T-cell (primary cell): ENCODE measurements around the gene MEOX2. TPM values are rescaled to one million over a fixed set of nuclear protein-coding genes. Genes with fewer than 3 reads are reported as not detected.

ENCODE experiments used
- ATAC-seq, 4 experiments: fragments of 200-7000 bp in 3 of 4; fragments of 150-1000 bp in 1 of 4; cut with Tn5 transposase; replicated peaks in 1 of 4; 1 replicate in 3 of 4; 2 replicates in 1 of 4; pipeline ENCODE4 v1.10.0; 2021; ENCODE audit warnings: moderate library complexity in 3 of 4, mild to moderate bottlenecking in 2 of 4, moderate number of reproducible peaks in 1 of 4
- CTCF ChIA-PET, 2 donors: fragments of 300-600 bp; sonication (Branson Sonifier 250); formaldehyde crosslinking; loops; one replicate each; lab custom pipeline; 2022; ENCODE audit warnings: antibody characterized with exemption in 2 of 2; lab: Charles Lee
- POLR2A ChIA-PET, 2 donors: fragments of 300-600 bp; sonication (Branson Sonifier 250); formaldehyde crosslinking; loops; one replicate each; lab custom pipeline; 2022; ENCODE audit warnings: antibody characterized with exemption in 2 of 2; lab: Charles Lee
- DNase-seq, 35 experiments: peaks; one replicate each; pipeline versions ENCODE4 v3.0.0 to v3.0.0-alpha.2; 2013 to 2023
- H3K27ac ChIP-seq: one replicate; pipeline ENCODE4 v1.5.1; 2013; ENCODE audit warnings: low read length
- H3K27me3 ChIP-seq, 2 experiments: replicated peaks in 1 of 2; 1 replicate in 1 of 2; 2 replicates in 1 of 2; pipeline versions ENCODE4 v1.6.1 to v1.7.0; 2013; ENCODE audit warnings: low read length in 1 of 2, mixed read lengths in 1 of 2; ENCODE audit not compliant: control insufficient read depth in 2 of 2, insufficient read depth in 2 of 2; ENCODE audit errors: extremely low read depth in 1 of 2
- H3K36me3 ChIP-seq, 2 donors: 1 replicate in 1 of 2; 2 replicates in 1 of 2; pipeline versions ENCODE4 v1.6.1 to v1.7.0; 2013; ENCODE audit warnings: low read length in 1 of 2; ENCODE audit not compliant: control insufficient read depth in 2 of 2, insufficient read depth in 1 of 2; ENCODE audit errors: extremely low read depth in 1 of 2
- H3K4me1 ChIP-seq, 2 experiments: 1 replicate in 1 of 2; 2 replicates in 1 of 2; pipeline versions ENCODE4 v1.6.1 to v1.7.0; 2013; ENCODE audit warnings: low read length in 2 of 2, mixed read lengths in 1 of 2; ENCODE audit not compliant: insufficient read depth in 2 of 2, control insufficient read depth in 1 of 2; ENCODE audit errors: extremely low read depth in 1 of 2
- H3K4me3 ChIP-seq, 2 donors: 1 replicate in 1 of 2; 2 replicates in 1 of 2; pipeline versions ENCODE4 v1.5.1 to v1.7.0; 2013; ENCODE audit warnings: mild to moderate bottlenecking in 2 of 2, low read length in 1 of 2, moderate library complexity in 1 of 2; ENCODE audit not compliant: control insufficient read depth in 1 of 2; ENCODE audit errors: extremely low read depth in 1 of 2
- H3K9me3 ChIP-seq: 2 replicates; pipeline ENCODE4 v1.7.0; 2013
- H3K27ac Mint-ChIP-seq, 2 donors: one replicate each; pipeline ENCODE4 v1.8.0; 2020 to 2021; ENCODE audit warnings: mild to moderate bottlenecking in 2 of 2, mixed read lengths in 2 of 2
- H3K27me3 Mint-ChIP-seq, 2 donors: one replicate each; pipeline ENCODE4 v1.8.0; 2021 to 2022; ENCODE audit warnings: mixed read lengths in 2 of 2
- H3K36me3 Mint-ChIP-seq: one replicate; pipeline ENCODE4 v1.8.0; 2021; ENCODE audit warnings: mixed read lengths
- H3K4me1 Mint-ChIP-seq, 3 donors: one replicate each; pipeline ENCODE4 v1.8.0; 2020 to 2022; ENCODE audit warnings: mixed read lengths in 3 of 3, mild to moderate bottlenecking in 1 of 3
- H3K4me3 Mint-ChIP-seq, 3 donors: one replicate each; pipeline ENCODE4 v1.8.0; 2020 to 2022; ENCODE audit warnings: mild to moderate bottlenecking in 3 of 3, mixed read lengths in 3 of 3, moderate library complexity in 3 of 3
- H3K9me3 Mint-ChIP-seq, 3 donors: one replicate each; pipeline ENCODE4 v1.8.0; 2020 to 2022; ENCODE audit warnings: mixed read lengths in 3 of 3
- WGBS: methylation state at CpG from one replicate; pipeline ENCODE4 v1.1.5; 2013; ENCODE audit warnings: missing lambda C conversion rate; ENCODE audit not compliant: insufficient coverage; 5-methylcytosine and 5-hydroxymethylcytosine counted together
- total RNA-seq, 35 experiments: library from RNA in 6 of 35; stranded (reverse) in 6 of 35; fragments of 120-200 nt in 1 of 35; gene quantifications; one replicate each; pipeline versions ENCODE4 v1.2.1 to v1.2.4 and lab custom pipeline; 2013 to 2026

The MEOX2 gene
- total RNA-seq, 5 donors from 2014 or later (not counting 1 experiment from before 2014, with no cell fraction given): 0.12 TPM; not detected in 4

DNA sequence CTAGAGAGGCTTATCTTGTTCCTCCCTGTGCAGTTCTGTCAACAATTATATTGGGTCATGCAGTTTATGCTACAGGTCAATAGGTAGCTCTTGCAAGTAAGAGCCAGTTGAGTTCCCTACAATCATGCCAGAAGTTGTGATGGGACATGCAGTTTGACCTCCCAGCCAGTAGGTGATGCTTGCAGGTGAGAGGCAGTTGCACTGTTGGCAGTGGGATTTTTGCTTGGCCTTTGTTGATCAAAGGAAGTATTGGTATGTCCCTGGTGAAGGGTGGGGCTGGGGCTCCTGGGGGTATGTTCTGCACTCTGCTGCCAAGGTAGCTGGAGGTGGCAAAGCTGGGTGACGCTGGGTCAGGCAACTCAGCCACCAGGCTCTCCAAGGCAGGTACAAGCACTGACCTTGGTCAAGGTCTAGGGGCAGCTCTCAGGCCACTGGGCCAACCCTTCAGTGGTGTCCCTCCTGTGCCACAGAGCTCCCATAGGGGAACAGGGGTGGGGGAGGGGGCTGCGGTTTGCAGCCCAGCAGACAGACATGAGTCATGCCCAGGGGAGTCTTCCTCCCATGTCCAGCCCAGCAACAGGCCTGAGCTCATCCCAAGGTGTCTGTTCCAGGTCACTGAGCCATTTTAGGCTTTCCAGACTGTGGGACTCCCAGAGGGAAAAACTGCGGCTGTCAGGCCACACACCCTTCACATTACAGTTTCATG, 43.3 kb downstream of the MEOX2 start:
- no peaks in the 10 kb centered on the region for H3K36me3 Mint-ChIP-seq
- 86% methylated on average over 3 of the region's 3 CpGs for WGBS

DNA sequence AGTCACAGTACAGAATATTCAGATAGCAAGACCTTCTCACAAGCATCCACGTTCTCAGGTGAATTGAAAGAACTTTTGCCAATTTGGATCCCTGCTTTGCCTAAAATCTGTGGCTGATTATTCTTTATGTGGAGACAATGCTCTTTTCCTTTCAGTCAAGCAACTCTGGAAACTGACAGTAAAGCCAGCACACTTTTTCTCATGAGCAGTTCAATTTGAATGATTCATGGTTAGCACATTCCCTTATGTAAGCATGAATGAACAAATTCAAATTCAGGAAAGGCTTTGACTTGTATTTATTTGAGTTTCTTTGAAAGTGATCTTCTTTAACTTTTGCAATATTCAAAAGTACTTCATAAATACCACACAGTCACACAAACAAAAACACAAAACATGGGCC, 57.6 kb downstream of the MEOX2 start:
- ATAC-seq: no peak
- H3K27ac ChIP-seq: no peak overlapping the region
- ChIA-PET POLR2A (no interaction called here), CTCF (no interaction called here)
- no CpG with 5 or more reads among the region's 1 CpG for WGBS
- no peaks in the 10 kb centered on the region for H3K4me1 ChIP-seq
- no peaks in the 10 kb centered on the region for H3K4me1 Mint-ChIP-seq
- H3K27me3 ChIP-seq: no peaks in the 10 kb centered on the region
- H3K4me3 ChIP-seq: no peak overlapping the region
- H3K36me3 Mint-ChIP-seq: no peaks in the 10 kb centered on the region
- H3K4me3 Mint-ChIP-seq: no peak overlapping the region
- H3K9me3 Mint-ChIP-seq: peaks cover 2 to 6% (median 4%) of the 10 kb centered on the region in 3 donors
- H3K27me3 Mint-ChIP-seq: no peaks in the 10 kb centered on the region
- H3K36me3 ChIP-seq: no peaks in the 10 kb centered on the region
- no peak overlapping the region for H3K27ac Mint-ChIP-seq
- DNase-seq: no peak
- H3K9me3 ChIP-seq: no peaks in the 10 kb centered on the region

More for the DNA sequence above, 43.3 kb downstream of the MEOX2 start:
- H3K4me3 ChIP-seq: no peak overlapping the region
- no peak overlapping the region for H3K27ac ChIP-seq
- no peaks in the 10 kb centered on the region for H3K36me3 ChIP-seq
- ATAC-seq (no peak), DNase-seq (no peak)
- no peaks in the 10 kb centered on the region for H3K4me1 ChIP-seq
- Mint-ChIP-seq H3K27me3 (no peaks in the 10 kb centered on the region), H3K4me1 (no peaks in the 10 kb centered on the region), H3K9me3 (peaks cover 6 to 8% (median 8%) of the 10 kb centered on the region in 3 donors), H3K4me3 (no peak overlapping the region), H3K27ac (no peak overlapping the region)
- ChIA-PET CTCF (no interaction called here), POLR2A (interaction anchor here in 1 of 2 donors (0.5 kb wide), 1 partner anchor 1667 kb away, joined by 3 read pairs; no protein-coding TSS in a partner anchor)
- no peaks in the 10 kb centered on the region for H3K9me3 ChIP-seq
- no peaks in the 10 kb centered on the region for H3K27me3 ChIP-seq

DNA sequence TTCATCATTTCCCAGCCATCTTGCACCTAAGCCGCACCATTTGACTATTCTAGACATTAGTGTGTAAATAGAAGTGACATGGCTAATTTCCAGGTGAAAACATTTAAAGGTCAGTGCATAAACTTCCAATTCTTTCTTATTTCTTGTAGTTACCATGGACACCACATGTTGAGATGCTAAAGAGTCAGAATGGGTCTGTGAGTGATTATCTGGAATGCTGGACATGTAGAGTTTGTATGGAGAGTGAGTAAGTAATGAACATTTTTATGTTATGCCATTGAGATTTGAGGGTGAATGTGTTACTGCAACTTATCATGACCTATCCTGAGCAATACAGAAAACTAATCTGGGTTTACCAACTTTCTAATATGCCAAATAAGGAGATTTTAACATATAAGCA, 60.4 kb downstream of the MEOX2 start:
- Mint-ChIP-seq H3K27me3 (no peaks in the 10 kb centered on the region), H3K4me1 (no peaks in the 10 kb centered on the region), H3K27ac (no peak overlapping the region), H3K9me3 (peaks cover 4 to 7% (median 4%) of the 10 kb centered on the region in 3 donors), H3K36me3 (no peaks in the 10 kb centered on the region), H3K4me3 (no peak overlapping the region)
- Histone ChIP-seq H3K4me3 (no peak overlapping the region), H3K36me3 (no peaks in the 10 kb centered on the region), H3K27ac (no peak overlapping the region), H3K27me3 (no peaks in the 10 kb centered on the region), H3K9me3 (no peaks in the 10 kb centered on the region), H3K4me1 (no peaks in the 10 kb centered on the region)
- ChIA-PET CTCF (no interaction called here), POLR2A (no interaction called here)
- ATAC-seq: no peak
- no CpG with 5 or more reads among the region's 1 CpG for WGBS
- DNase-seq: no peak

DNA sequence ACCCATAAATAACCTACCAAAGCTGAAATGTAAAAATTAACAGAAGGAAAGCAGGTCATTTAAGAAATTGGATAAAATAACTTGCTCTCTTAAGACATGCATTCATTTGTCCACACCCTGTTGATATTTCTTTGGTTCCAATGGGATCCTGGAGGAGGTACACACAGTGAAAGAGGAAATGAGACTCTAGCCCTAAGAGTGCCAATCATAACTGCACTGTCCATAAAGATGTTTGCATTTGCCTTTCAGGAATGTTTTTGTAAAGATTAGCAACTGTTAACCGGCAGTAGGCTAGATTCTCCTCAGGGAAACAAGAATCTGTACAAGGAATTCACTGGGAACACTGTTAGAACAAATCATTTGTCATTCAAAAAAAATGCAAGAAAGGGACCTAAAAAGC, 61.0 kb downstream of the MEOX2 start:
- H3K4me1 Mint-ChIP-seq: no peaks in the 10 kb centered on the region
- H3K36me3 Mint-ChIP-seq: no peaks in the 10 kb centered on the region
- CTCF ChIA-PET: no interaction called here

DNA sequence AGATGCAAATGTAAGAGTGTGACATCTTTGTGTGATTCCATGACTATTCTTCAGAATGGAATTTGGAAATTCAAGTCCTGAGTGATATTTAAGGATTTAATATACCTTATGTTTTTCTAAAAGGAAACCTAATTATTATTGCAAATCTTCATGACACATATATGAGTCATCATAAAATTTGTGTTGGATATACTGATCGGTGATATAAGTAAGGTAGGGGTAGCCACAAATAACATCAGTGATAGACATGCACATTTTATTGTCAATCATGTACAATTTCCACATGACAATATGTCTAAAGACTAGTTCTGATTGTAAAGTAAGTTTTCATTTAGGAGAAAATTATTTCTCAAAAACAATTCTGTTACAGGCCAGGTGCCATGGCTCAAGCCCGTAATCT, 65.0 kb downstream of the MEOX2 start:
- Mint-ChIP-seq H3K4me1 (no peaks in the 10 kb centered on the region), H3K27me3 (no peaks in the 10 kb centered on the region), H3K27ac (no peak overlapping the region), H3K36me3 (no peaks in the 10 kb centered on the region), H3K9me3 (peaks cover 0 to 7% (median 3%) of the 10 kb centered on the region in 3 donors), H3K4me3 (no peak overlapping the region)
- H3K27me3 ChIP-seq: no peaks in the 10 kb centered on the region
- POLR2A ChIA-PET: no interaction called here
- H3K27ac ChIP-seq: no peak overlapping the region
- CTCF ChIA-PET: no interaction called here
- H3K36me3 ChIP-seq: no peaks in the 10 kb centered on the region
- H3K4me3 ChIP-seq: no peak overlapping the region
- no peaks in the 10 kb centered on the region for H3K9me3 ChIP-seq
- ATAC-seq: no peak
- no peak for DNase-seq
- WGBS: no CpG with 5 or more reads among the region's 2 CpGs
- H3K4me1 ChIP-seq: no peaks in the 10 kb centered on the region

More for the DNA sequence above, 61.0 kb downstream of the MEOX2 start:
- Mint-ChIP-seq H3K27ac (no peak overlapping the region), H3K27me3 (no peaks in the 10 kb centered on the region), H3K4me3 (no peak overlapping the region), H3K9me3 (peaks cover 4 to 7% (median 4%) of the 10 kb centered on the region in 3 donors)
- no CpG with 5 or more reads among the region's 1 CpG for WGBS
- ATAC-seq: no peak
- H3K4me3 ChIP-seq: no peak overlapping the region
- H3K27ac ChIP-seq: no peak overlapping the region
- no peaks in the 10 kb centered on the region for H3K27me3 ChIP-seq
- POLR2A ChIA-PET: no interaction called here
- H3K9me3 ChIP-seq: no peaks in the 10 kb centered on the region
- H3K36me3 ChIP-seq: no peaks in the 10 kb centered on the region
- no peak for DNase-seq
- H3K4me1 ChIP-seq: no peaks in the 10 kb centered on the region

DNA sequence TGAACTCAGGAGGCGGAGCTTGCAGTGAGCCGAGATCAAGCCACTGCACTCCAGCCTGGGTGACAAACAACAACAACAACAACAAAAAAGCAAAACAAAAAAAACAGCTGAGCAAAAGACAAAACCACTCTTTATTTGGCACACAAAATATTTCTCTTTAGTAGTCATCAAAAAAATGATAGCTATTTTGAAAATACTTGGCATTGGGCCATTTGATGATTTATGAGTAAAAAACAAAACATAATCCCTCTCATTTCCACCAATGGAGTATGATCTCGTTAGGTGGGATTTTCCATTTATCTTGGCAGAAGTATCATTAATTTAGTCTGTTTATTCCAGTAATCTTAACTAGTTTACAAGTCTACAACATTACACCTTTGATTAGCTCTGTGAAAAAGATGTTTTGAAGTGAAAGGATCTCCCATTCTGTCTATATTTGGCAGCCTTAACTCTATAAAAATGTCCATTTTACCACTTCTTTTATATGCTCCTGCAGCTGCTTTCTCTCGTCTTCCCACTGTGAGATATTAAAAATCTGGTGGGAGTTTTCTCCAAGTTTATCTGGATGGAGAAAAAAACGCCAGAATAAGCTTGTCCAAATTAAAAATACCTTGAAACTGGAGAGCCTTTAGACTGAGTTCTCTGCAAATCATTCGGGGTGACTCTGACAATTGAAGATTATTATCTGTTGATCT, 65.8 kb downstream of the MEOX2 start:
- WGBS: no CpG with 5 or more reads among the region's 6 CpGs
- no peak overlapping the region for H3K27ac Mint-ChIP-seq

More for the DNA sequence above, 65.8 kb downstream of the MEOX2 start:
- no peaks in the 10 kb centered on the region for H3K36me3 Mint-ChIP-seq
- H3K27ac ChIP-seq: no peak overlapping the region
- ChIA-PET CTCF (no interaction called here), POLR2A (interaction anchor here in 1 of 2 donors (0.6 kb wide), 1 partner anchor 112 kb away, joined by 6 read pairs; no protein-coding TSS in a partner anchor)
- H3K27me3 ChIP-seq: no peaks in the 10 kb centered on the region
- H3K4me3 Mint-ChIP-seq: no peak overlapping the region
- H3K4me1 ChIP-seq: no peaks in the 10 kb centered on the region
- H3K9me3 Mint-ChIP-seq: peaks cover 0 to 7% (median 3%) of the 10 kb centered on the region in 3 donors
- no peaks in the 10 kb centered on the region for H3K4me1 Mint-ChIP-seq
- no peaks in the 10 kb centered on the region for H3K9me3 ChIP-seq
- no peaks in the 10 kb centered on the region for H3K27me3 Mint-ChIP-seq
- no peak for DNase-seq
- no peak overlapping the region for H3K4me3 ChIP-seq
- no peak for ATAC-seq
- no peaks in the 10 kb centered on the region for H3K36me3 ChIP-seq
